ENCODE data around the gene RASD2. TPM values are rescaled to one million over a fixed set of nuclear protein-coding genes. Genes with fewer than 3 reads are reported as not detected.
A peak's percentile ranks its signal among the peaks of the same experiment; 100 is the strongest.

RASD2 gene
- total RNA-seq, 1 donor from 2014 or later, result 2.0 TPM

- Histone ChIP-seq H3K4me1 (peaks cover 20% of the 10 kb centered on the region), H3K27me3 (no peaks in the 10 kb centered on the region), H3K27ac (peak overlapping the region; percentile 44), H3K36me3 (no peaks in the 10 kb centered on the region), H3K9me3 (no peaks in the 10 kb centered on the region), H3K4me3 (peak overlapping the region; percentile 58 to 75)
- TF ChIP-seq POLR2A (IDR thresholded peaks at IDR 0.05) (no peak), POLR2AphosphoS5 (IDR thresholded peaks at IDR 0.05; ENCODE audit: insufficient read depth in 1 of 2, low read depth in 1 of 2) (no peak), CTCF (IDR thresholded peaks at IDR 0.05) (no peak)
- intact Hi-C loops (cut with DNase I), result no loop called here
- no peak for DNase-seq (ENCODE audit: extremely low spot score in 2 of 2)
Measured at GRCh38 chr22:35541254-35541748, 670 bp downstream of the RASD2 start.

GRCh38 chr22:35542157-35542938 is 1.7 kb downstream of the RASD2 start:
- H3K27me3 ChIP-seq, result no peaks in the 10 kb centered on the region
- DNase-seq (ENCODE audit: extremely low spot score in 2 of 2), result no peak
- no peak overlapping the region for H3K27ac ChIP-seq
- peaks cover 20% of the 10 kb centered on the region for H3K4me1 ChIP-seq
- intact Hi-C loops (cut with DNase I), result no loop called here
- no peak overlapping the region for H3K4me3 ChIP-seq
- no peaks in the 10 kb centered on the region for H3K9me3 ChIP-seq
- TF ChIP-seq CTCF (IDR thresholded peaks at IDR 0.05) (no peak), POLR2AphosphoS5 (IDR thresholded peaks at IDR 0.05; ENCODE audit: insufficient read depth in 1 of 2, low read depth in 1 of 2) (no peak), POLR2A (IDR thresholded peaks at IDR 0.05) (no peak)
- H3K36me3 ChIP-seq, result no peaks in the 10 kb centered on the region

GRCh38 chr22:35542939-35543516 is 2.4 kb downstream of the RASD2 start:
- intact Hi-C loops (cut with DNase I), result no loop called here
- no peaks in the 10 kb centered on the region for H3K36me3 ChIP-seq
- DNase-seq (ENCODE audit: extremely low spot score in 2 of 2), result no peak
- no peaks in the 10 kb centered on the region for H3K27me3 ChIP-seq
- no peak for TF ChIP-seq POLR2A (IDR thresholded peaks at IDR 0.05)
- TF ChIP-seq POLR2AphosphoS5 (IDR thresholded peaks at IDR 0.05; ENCODE audit: insufficient read depth in 1 of 2, low read depth in 1 of 2), result no peak
- no peak for TF ChIP-seq CTCF (IDR thresholded peaks at IDR 0.05)
- peaks cover 20% of the 10 kb centered on the region for H3K4me1 ChIP-seq
- no peak overlapping the region for H3K4me3 ChIP-seq
- H3K9me3 ChIP-seq, result no peaks in the 10 kb centered on the region
- no peak overlapping the region for H3K27ac ChIP-seq

- intact Hi-C loops (cut with DNase I), result no loop called here
- Histone ChIP-seq H3K4me1 (peaks cover 20% of the 10 kb centered on the region), H3K27me3 (no peaks in the 10 kb centered on the region), H3K36me3 (no peaks in the 10 kb centered on the region), H3K27ac (no peak overlapping the region), H3K4me3 (no peak overlapping the region), H3K9me3 (no peaks in the 10 kb centered on the region)
- no peak for DNase-seq (ENCODE audit: extremely low spot score in 2 of 2)
- no peak for TF ChIP-seq POLR2A (IDR thresholded peaks at IDR 0.05)
- TF ChIP-seq CTCF (IDR thresholded peaks at IDR 0.05), result no peak
- TF ChIP-seq POLR2AphosphoS5 (IDR thresholded peaks at IDR 0.05; ENCODE audit: insufficient read depth in 1 of 2, low read depth in 1 of 2), result no peak
Measured at GRCh38 chr22:35543702-35544101, 3.1 kb downstream of the RASD2 start.

GRCh38 chr22:35544189-35544588 is 3.6 kb downstream of the RASD2 start:
- Histone ChIP-seq H3K27me3 (no peaks in the 10 kb centered on the region), H3K36me3 (no peaks in the 10 kb centered on the region), H3K9me3 (no peaks in the 10 kb centered on the region), H3K4me3 (no peak overlapping the region), H3K4me1 (peaks cover 20% of the 10 kb centered on the region), H3K27ac (no peak overlapping the region)
- intact Hi-C loops (cut with DNase I), result no loop called here
- no peak for DNase-seq (ENCODE audit: extremely low spot score in 2 of 2)
- TF ChIP-seq POLR2A (IDR thresholded peaks at IDR 0.05) (no peak), POLR2AphosphoS5 (IDR thresholded peaks at IDR 0.05; ENCODE audit: insufficient read depth in 1 of 2, low read depth in 1 of 2) (no peak), CTCF (IDR thresholded peaks at IDR 0.05) (no peak)

Measured in vagina (tissue), 2 donors.